CD1c-positive myeloid dendritic cell (primary cell): ENCODE results near the gene LRCH1.

Source experiments
- DNase-seq: peaks from one replicate; pipeline ENCODE4 v3.0.0-alpha.2; 2016; ENCODE audit errors: extremely low spot score

The LRCH1 gene

DNA sequence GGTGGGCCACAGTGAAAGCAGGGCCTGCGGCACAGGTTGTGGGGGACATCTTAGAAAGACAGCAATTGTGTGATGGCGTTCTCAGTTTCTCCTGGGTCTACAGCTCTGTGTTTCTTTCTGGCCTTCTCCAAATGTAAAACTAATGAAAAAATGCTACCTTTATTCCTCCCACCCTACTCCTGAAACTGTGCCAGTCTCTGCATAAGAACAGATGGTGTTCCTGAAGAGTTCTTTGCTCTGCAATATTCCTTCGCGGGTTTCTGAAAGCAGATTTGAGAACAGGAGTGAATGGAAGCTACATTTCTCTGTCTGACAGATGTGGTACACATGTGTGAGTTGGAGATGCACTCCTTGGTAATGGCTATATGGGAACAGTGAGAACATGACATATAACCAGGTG lies 18.0 kb upstream of the LRCH1 start:
- no peak for DNase-seq

GRCh38 chr13:46535825-46536224 lies 17.1 kb upstream of the LRCH1 start:
- DNase-seq: peak; percentile 11

DNA sequence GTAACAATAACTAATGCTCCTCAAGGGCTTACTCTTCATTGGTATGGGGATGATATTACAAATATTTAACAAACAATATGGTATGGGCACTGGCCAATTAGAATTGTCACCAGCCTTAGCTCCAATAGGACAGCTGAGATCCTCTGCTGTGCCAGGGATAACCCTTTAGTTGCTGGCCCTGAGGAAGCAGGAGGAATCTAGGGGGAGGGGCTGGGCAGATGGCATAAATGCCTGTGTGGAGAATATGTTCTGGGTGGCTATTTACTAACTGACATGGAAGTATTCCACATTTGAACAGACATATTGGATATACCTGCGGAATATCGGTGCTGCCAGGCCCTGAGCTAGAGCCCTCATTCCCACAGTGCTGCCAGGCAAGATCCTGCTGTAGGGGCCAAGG lies 16.6 kb upstream of the LRCH1 start:
- DNase-seq: no peak

GRCh38 chr13:46539231-46539630 lies 13.7 kb upstream of the LRCH1 start:
- no peak for DNase-seq

- no peak for DNase-seq
These were observed 11.8 kb upstream of the LRCH1 start for GRCh38 chr13:46541210-46541609.

- no peak for DNase-seq
These were observed 10.1 kb upstream of the LRCH1 start for GRCh38 chr13:46542833-46543232.

DNA sequence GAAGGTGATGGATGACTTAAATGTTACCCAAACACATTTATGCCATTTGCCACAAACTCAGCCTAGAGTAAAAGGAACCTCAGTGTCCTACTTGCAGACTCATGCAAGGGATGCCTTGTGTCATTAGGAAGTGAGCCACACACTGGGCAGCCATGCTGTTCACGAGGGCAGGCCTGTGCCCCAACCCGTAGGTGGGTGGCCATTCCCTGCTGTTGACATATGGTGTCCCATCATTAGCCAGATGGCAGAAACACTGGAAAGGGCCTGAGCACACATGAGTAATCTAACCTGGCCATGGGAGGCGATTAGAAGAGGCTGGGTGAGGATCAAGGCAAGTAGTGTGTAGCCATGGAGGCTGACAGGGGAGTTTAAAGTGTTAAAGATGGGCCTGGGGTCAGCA lies 9.7 kb upstream of the LRCH1 start:
- no peak for DNase-seq

DNA sequence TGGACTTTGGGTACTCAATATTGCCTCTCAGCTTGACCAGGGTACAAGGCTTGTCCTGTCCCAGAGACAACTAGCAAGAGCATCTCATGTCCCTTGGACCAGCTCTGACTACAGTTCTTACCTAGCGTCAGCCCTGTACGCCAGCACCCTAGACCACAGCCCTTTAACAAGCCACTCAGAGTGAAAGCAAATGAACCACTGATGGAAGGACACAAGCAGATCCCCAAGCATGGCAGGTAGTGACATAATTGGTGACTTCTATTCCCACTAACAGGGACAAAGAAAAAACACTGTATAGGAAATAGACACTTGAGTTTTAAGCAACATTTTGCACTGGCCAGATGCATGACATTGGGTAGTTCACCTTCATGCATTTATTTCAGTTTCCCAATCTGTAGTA lies 8.8 kb upstream of the LRCH1 start:
- DNase-seq: no peak

- no peak for DNase-seq
These were observed 8.2 kb upstream of the LRCH1 start for GRCh38 chr13:46544811-46545210.

GRCh38 chr13:46546084-46546768 lies 6.7 kb upstream of the LRCH1 start:
- DNase-seq: no peak

GRCh38 chr13:46550822-46551221 lies 2.1 kb upstream of the LRCH1 start:
- no peak for DNase-seq

DNA sequence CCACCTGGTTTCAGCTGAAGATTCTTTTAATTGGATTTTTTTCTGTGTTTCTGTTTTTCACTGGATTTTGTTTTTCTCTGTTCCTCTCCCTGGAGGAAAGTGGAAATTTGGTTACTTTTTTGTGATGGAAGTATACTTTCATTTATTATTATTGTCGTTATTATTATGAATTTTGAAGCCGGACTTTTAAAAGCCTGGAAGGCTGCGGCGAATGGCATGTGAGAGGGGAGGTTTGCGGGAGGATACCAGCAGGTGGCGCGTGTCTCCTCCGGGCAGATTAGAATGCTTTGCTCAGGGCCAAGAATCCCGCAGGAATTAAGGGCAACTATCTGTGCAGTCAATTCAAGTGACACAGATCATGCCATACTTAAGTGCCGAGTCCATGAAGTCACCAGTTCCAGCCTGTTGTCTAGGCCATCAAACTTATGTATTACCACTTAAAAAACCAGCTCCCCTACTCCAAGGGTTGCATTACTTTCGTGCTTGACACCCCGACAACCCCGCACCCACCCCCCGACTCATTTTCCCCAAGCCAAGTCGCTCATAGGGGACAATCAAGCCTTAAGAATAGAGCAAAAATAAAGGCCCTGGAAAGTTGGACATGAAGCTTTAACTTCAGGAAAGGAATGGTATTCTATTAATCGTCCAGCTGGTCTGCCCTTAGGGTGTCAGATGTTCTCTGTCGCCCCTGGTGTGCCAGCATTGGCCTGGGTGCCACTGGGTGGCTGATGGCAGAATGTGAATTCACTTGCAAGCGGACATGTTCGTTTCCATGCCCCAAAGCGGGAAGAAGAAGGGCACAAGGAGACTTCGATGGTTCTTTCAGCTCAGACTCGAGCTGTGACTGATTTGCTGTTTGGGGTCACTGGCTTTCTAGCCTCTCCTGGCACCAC lies 1.3 kb upstream of the LRCH1 start:
- peak; percentile 76 for DNase-seq

- DNase-seq: peak; percentile 5
These were observed 677 bp upstream of the LRCH1 start for GRCh38 chr13:46552303-46552682.

GRCh38 chr13:46553521-46553885 lies 533 bp downstream of the LRCH1 start:
- DNase-seq: no peak

- DNase-seq: peak; percentile 81
These were observed 1.2 kb downstream of the LRCH1 start for GRCh38 chr13:46553886-46554858.

GRCh38 chr13:46554951-46555350 lies 2.0 kb downstream of the LRCH1 start:
- peak; percentile 34 for DNase-seq

GRCh38 chr13:46555722-46556417 lies 2.9 kb downstream of the LRCH1 start:
- no peak for DNase-seq

DNA sequence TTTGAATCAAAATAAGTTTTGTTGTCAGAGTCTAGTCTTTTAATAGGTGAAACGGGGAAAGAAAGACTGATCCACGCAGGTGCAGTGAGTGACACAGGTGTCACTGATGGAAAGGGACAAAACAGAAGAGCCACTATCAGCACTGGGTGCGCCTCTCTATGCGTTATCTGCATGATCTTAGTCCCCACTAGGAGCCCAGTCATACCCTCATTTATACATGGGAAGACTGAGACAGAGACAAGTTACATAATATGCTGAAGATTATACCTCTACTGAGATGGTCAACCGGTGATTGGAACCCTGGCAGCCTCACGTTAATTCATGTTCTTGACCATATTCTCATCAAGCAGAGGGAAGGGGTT lies 3.4 kb downstream of the LRCH1 start:
- DNase-seq: no peak

GRCh38 chr13:46559272-46559805 lies 6.4 kb downstream of the LRCH1 start:
- DNase-seq: no peak

- DNase-seq: no peak
These were observed 7.8 kb downstream of the LRCH1 start for GRCh38 chr13:46560778-46561177.

DNA sequence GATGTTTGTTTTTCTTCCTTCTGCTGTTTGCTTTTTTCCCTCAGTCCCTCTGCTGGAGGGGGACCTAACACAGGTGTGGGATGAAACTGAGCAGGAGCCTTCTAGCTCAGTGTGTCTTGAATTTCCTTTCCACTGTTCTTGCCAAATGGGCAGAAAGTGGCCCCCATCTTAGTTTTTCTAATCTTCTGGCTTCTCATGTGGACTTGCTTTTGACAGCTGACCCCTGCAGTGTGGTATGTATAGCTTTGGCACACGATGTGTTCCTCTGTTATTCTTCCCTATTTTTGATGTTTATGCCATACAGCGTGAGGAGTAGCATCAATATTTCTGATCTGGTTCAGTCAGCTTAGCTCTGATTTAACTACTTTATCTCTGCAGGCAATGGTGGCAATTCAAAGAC lies 8.3 kb downstream of the LRCH1 start:
- DNase-seq: no peak
